Measurements from ENCODE around the gene PKD2L1. TPM values are rescaled to one million over a fixed set of nuclear protein-coding genes. Genes with fewer than 3 reads are reported as not detected.

PKD2L1 gene
- total and polyA plus RNA-seq, 2 of the 8 experiments (the other 6 are each of a cell fraction or from before 2014, with no cell fraction given), result 0.20 to 0.33 TPM

GRCh38 chr10:100338434-100339036 is 8.5 kb upstream of the PKD2L1 start:
- Histone ChIP-seq H2BK120ac (replicated peaks; ENCODE audit: low read depth, low read length) (no peak overlapping the region), H3K4me1 (replicated peaks in 1 of 4; ENCODE audit: control insufficient read depth in 3 of 4, insufficient read depth in 4 of 4, low read length in 3 of 4) (peaks cover 3 to 15% (median 5%) of the 10 kb centered on the region in 4 experiments; a peak in 4 of 7 replicates), H4K8ac (ENCODE audit: extremely low read depth, insufficient read depth, low read length) (no peak overlapping the region), H3K56ac (replicated peaks; ENCODE audit: insufficient read length, low read depth, low read length) (no peak overlapping the region), H2BK20ac (ENCODE audit: low read length) (no peak overlapping the region), H2AFZ (ENCODE audit: low read length) (no peak overlapping the region), H2BK15ac (ENCODE audit: low read length) (no peak overlapping the region), H3K36me3 (ENCODE audit: control insufficient read depth in 2 of 4, insufficient read depth in 4 of 4, low read length in 3 of 4) (no peaks in the 10 kb centered on the region; a peak in 1 of 8 replicates), H3K79me1 (ENCODE audit: low read depth, low read length) (no peaks in the 10 kb centered on the region), H2AK5ac (ENCODE audit: low read depth, low read length) (no peak overlapping the region), H2BK5ac (ENCODE audit: low read depth, low read length) (no peak overlapping the region), H4K91ac (replicated peaks; ENCODE audit: insufficient read length, low read length) (no peak overlapping the region), H3K27ac (ENCODE audit: low read depth, low read length) (no peak overlapping the region), H3K4ac (replicated peaks; ENCODE audit: insufficient read length, low read depth, low read length) (no peak overlapping the region), H3K23me2 (ENCODE audit: low read depth, low read length) (no peaks in the 10 kb centered on the region), H3K79me2 (ENCODE audit: control insufficient read depth in 1 of 2, insufficient read depth in 2 of 2, low read length in 2 of 2) (no peaks in the 10 kb centered on the region), H3K9me3 (ENCODE audit: insufficient read depth in 2 of 2, low read depth in 1 of 2, low read length in 1 of 2) (no peaks in the 10 kb centered on the region), H3K23ac (ENCODE audit: insufficient read length) (no peak overlapping the region), H3K14ac (ENCODE audit: insufficient read length) (no peak overlapping the region), H3K4me3 (ENCODE audit: extremely low read depth in 1 of 4, insufficient read depth in 2 of 4, low read depth in 3 of 4, low read length in 4 of 4) (no peak overlapping the region), H4K5ac (ENCODE audit: insufficient read length, low read depth, low read length) (no peak overlapping the region), H2BK12ac (ENCODE audit: low read depth, low read length) (0 out of 2 replicates have a peak overlapping the region, but pooled peaks have one; percentile 72), H4K20me1 (replicated peaks in 1 of 2; ENCODE audit: control insufficient read depth in 1 of 2, insufficient read depth in 2 of 2, low read length in 2 of 2) (no peaks in the 10 kb centered on the region), H3K9ac (replicated peaks in 1 of 4; ENCODE audit: extremely low read depth in 1 of 4, low read depth in 3 of 4, low read length in 3 of 4) (no peak overlapping the region), H3K4me2 (ENCODE audit: insufficient read depth in 1 of 2, low read depth in 2 of 2, low read length in 2 of 2) (no peak overlapping the region), H3K27me3 (replicated peaks in 1 of 4; ENCODE audit: control insufficient read depth in 3 of 4, extremely low read depth in 1 of 4, insufficient read depth in 3 of 4, low read length in 3 of 4) (no peaks in the 10 kb centered on the region; a peak in 3 of 7 replicates), H3K18ac (ENCODE audit: extremely low read depth, low read length) (no peak overlapping the region)
- ChIA-PET POLR2A (ENCODE audit: partially characterized antibody) (interaction anchor here (5.1 kb wide), 1 partner anchor 36 kb away, joined by 24 read pairs; no protein-coding TSS in a partner anchor), CTCF (ENCODE audit: partially characterized antibody) (interaction anchor here (0.6 to 21.7 kb wide), 28 partner anchors 10 to 731 kb away, joined by 3 to 226 read pairs (median 4); partner anchors contain the start of genes PKD2L1 and SCD)
- WGBS, 2 experiments (ENCODE audit: extremely low coverage in 1 of 2, insufficient coverage in 1 of 2, insufficient read length in 1 of 2, insufficient replicate concordance in 2 of 2, low coverage in 1 of 2, low lambda C conversion rate in 2 of 2, missing lambda C conversion rate in 1 of 2), result 59% methylated on average over 4 of the region's 4 CpGs; no CpG with 5 or more reads in 1 of the 2 experiments
- FAIRE-seq, result peak; percentile 13
- peak in 1 of 2 experiments; percentile 92 for DNase-seq (ENCODE audit: low read depth in 1 of 2, low spot score in 2 of 2)
- TF ChIP-seq CTCF (IDR thresholded peaks at IDR 0.05; ENCODE audit: control extremely low read depth in 1 of 3, insufficient read depth in 1 of 3, low read depth in 1 of 3, low read length in 3 of 3), result peak; percentile 81 to 88 (median 87)
- TF ChIP-seq RBBP5 (IDR thresholded peaks at IDR 0.05; ENCODE audit: borderline replicate concordance, low read depth, low read length), result no peak
- no peak for TF ChIP-seq SP2 (IDR thresholded peaks at IDR 0.05; ENCODE audit: low read length)
- peak; percentile 87 to 89 for TF ChIP-seq RAD21 (IDR thresholded peaks at IDR 0.05 in 1 of 2, conservative IDR thresholded peaks at IDR 0.05 in 1 of 2; ENCODE audit: low read depth in 2 of 2, low read length in 2 of 2)
- TF ChIP-seq YY1 (IDR thresholded peaks at IDR 0.05; ENCODE audit: low read depth, low read length), result peak; percentile 58
- TF ChIP-seq SIN3A (conservative IDR thresholded peaks at IDR 0.05 in 1 of 2, IDR thresholded peaks at IDR 0.05 in 1 of 2; ENCODE audit: low read depth in 1 of 2, low read length in 2 of 2), result 0 out of 4 replicates have a peak, but pooled peaks of 1 of the 2 experiments have one; percentile 32
- no peak for TF ChIP-seq ATF3 (IDR thresholded peaks at IDR 0.05; ENCODE audit: insufficient read depth, low read depth, low read length)
- TF ChIP-seq, protein P1, sequence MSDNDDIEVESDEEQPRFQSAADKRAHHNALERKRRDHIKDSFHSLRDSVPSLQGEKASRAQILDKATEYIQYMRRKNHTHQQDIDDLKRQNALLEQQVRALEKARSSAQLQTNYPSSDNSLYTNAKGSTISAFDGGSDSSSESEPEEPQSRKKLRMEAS (IDR thresholded peaks at IDR 0.05), result no peak

Measured in H1 (cell line).